ENCODE data around the gene MEAK7. TPM values are rescaled to one million over a fixed set of nuclear protein-coding genes. Genes with fewer than 3 reads are reported as not detected.

Gene MEAK7
- polyA plus RNA-seq, 3 donors, result 2.5 to 5.0 (median 4.7) TPM

- Histone ChIP-seq H3K79me2 (ENCODE audit: insufficient read depth, low read length) (no peaks in the 10 kb centered on the region), H3K27ac (ENCODE audit: low read depth in 1 of 2, low read length in 2 of 2) (no peak overlapping the region), H3K4me2 (replicated peaks; ENCODE audit: extremely low read depth, low read length, poor library complexity, severe bottlenecking) (no peak overlapping the region), H3K9ac (ENCODE audit: insufficient read depth, low read length, poor library complexity, severe bottlenecking) (no peak overlapping the region), H3K4me3 (replicated peaks in 1 of 3; ENCODE audit: low read depth in 2 of 3, low read length in 3 of 3) (no peak overlapping the region), H2AFZ (ENCODE audit: insufficient read depth, low read depth, low read length, poor library complexity, severe bottlenecking) (no peak overlapping the region), H4K20me1 (ENCODE audit: insufficient read depth, low read length) (no peaks in the 10 kb centered on the region), H3K27me3 (ENCODE audit: control insufficient read depth in 2 of 2, insufficient read depth in 2 of 2, low read length in 2 of 2) (no peaks in the 10 kb centered on the region), H3K4me1 (ENCODE audit: control insufficient read depth in 1 of 2, insufficient read depth in 2 of 2, low read length in 2 of 2) (peaks cover 20 to 24% of the 10 kb centered on the region in 2 donors), H3K9me3 (replicated peaks in 1 of 2; ENCODE audit: control insufficient read depth in 1 of 2, insufficient read depth in 1 of 2, low read length in 2 of 2) (no peaks in the 10 kb centered on the region), H3K36me3 (replicated peaks in 1 of 2; ENCODE audit: control insufficient read depth in 1 of 2, insufficient read depth in 2 of 2, low read length in 2 of 2) (no peaks in the 10 kb centered on the region)
- intact Hi-C loops (cut with micrococcal nuclease), result no loop called here
- no peak for DNase-seq
- Mint-ChIP-seq H3K9me3 (peaks cover 0 to 7% (median 1%) of the 10 kb centered on the region in 7 donors), H3K27ac (peak overlapping the region in 2 of 7 donors; percentile 3 to 79), H3K27me3 (ENCODE audit: low read depth in 3 of 3) (peaks cover 4 to 14% (median 5%) of the 10 kb centered on the region in 3 donors), H3K36me3 (peaks cover 0 to 3% of the 10 kb centered on the region in 2 donors), H3K4me3 (no peak overlapping the region), H3K4me1 (peaks cover 16% of the 10 kb centered on the region)
- no peak for TF ChIP-seq CTCF (IDR thresholded peaks at IDR 0.05)
- 79% methylated on average over 4 of the region's 6 CpGs for WGBS (ENCODE audit: insufficient coverage)
Measured at GRCh38 chr16:84535408-84535807, 30.9 kb upstream of the MEAK7 start.

DNA sequence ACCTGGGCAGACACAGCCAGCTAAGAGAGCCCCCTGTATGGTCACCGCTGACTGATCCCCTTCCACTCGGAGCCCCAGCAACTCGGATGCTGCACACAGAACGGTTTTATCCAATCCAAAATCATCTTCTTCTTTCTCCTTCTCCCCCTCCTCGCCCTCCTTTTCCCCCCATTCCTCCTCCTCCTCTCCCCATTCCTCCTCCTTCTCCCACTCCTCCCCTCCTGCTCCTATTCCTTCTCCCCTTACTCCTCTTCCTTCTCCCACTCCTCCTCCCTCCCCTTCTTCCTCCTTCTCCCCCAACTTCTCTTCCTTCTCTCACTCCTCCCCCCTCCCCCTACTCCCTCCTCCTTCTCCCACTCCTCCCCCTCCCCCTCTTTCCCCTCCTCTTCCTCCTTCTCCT lies 30.4 kb upstream of the MEAK7 start:
- H3K27ac Mint-ChIP-seq, result no peak overlapping the region
- no peak overlapping the region for H3K4me2 ChIP-seq (replicated peaks; ENCODE audit: extremely low read depth, low read length, poor library complexity, severe bottlenecking)
- peaks cover 4 to 15% (median 8%) of the 10 kb centered on the region in 3 donors for H3K27me3 Mint-ChIP-seq (ENCODE audit: low read depth in 3 of 3)
- H2AFZ ChIP-seq (ENCODE audit: insufficient read depth, low read depth, low read length, poor library complexity, severe bottlenecking), result no peak overlapping the region
- H3K9me3 Mint-ChIP-seq, result peaks cover 2 to 11% (median 5%) of the 10 kb centered on the region in 7 donors
- intact Hi-C loops (cut with micrococcal nuclease), result no loop called here
- no peaks in the 10 kb centered on the region for H3K27me3 ChIP-seq (ENCODE audit: control insufficient read depth in 2 of 2, insufficient read depth in 2 of 2, low read length in 2 of 2)
- peaks cover 0 to 5% of the 10 kb centered on the region in 2 donors for H3K36me3 Mint-ChIP-seq
- H4K20me1 ChIP-seq (ENCODE audit: insufficient read depth, low read length), result no peaks in the 10 kb centered on the region
- DNase-seq, result no peak
- H3K4me1 Mint-ChIP-seq, result peaks cover 16% of the 10 kb centered on the region
- H3K4me3 Mint-ChIP-seq, result no peak overlapping the region
- H3K36me3 ChIP-seq (replicated peaks in 1 of 2; ENCODE audit: control insufficient read depth in 1 of 2, insufficient read depth in 2 of 2, low read length in 2 of 2), result no peaks in the 10 kb centered on the region
- no peak overlapping the region for H3K4me3 ChIP-seq (replicated peaks in 1 of 3; ENCODE audit: low read depth in 2 of 3, low read length in 3 of 3)
- no peak for TF ChIP-seq CTCF (IDR thresholded peaks at IDR 0.05)
- H3K9ac ChIP-seq (ENCODE audit: insufficient read depth, low read length, poor library complexity, severe bottlenecking), result no peak overlapping the region
- H3K27ac ChIP-seq (ENCODE audit: low read depth in 1 of 2, low read length in 2 of 2), result no peak overlapping the region
- H3K4me1 ChIP-seq (ENCODE audit: control insufficient read depth in 1 of 2, insufficient read depth in 2 of 2, low read length in 2 of 2), result peaks cover 20 to 24% of the 10 kb centered on the region in 2 donors
- H3K9me3 ChIP-seq (replicated peaks in 1 of 2; ENCODE audit: control insufficient read depth in 1 of 2, insufficient read depth in 1 of 2, low read length in 2 of 2), result peaks cover under 1 to 5% of the 10 kb centered on the region in 2 donors
- H3K79me2 ChIP-seq (ENCODE audit: insufficient read depth, low read length), result no peaks in the 10 kb centered on the region
- 83% methylated on average over 4 of the region's 5 CpGs for WGBS (ENCODE audit: insufficient coverage)
